GM12892 (cell line): ENCODE measurements around the gene PHACTR2.

Experiments used
- POLR2A ChIP-seq: IDR thresholded peaks from 2 replicates; pipeline ENCODE4 v1.6.1; 2011; ENCODE audit warnings: low read depth, low read length, control low read depth
- POLR2AphosphoS5 ChIP-seq: IDR thresholded peaks from 2 replicates; pipeline ENCODE4 v1.6.1; 2011; ENCODE audit warnings: low read depth, low read length, control low read depth

- TF ChIP-seq POLR2AphosphoS5, result no peak
- TF ChIP-seq POLR2A, result no peak
Measured at GRCh38 chr6:143675382-143675900, 2.3 kb upstream of the PHACTR2 start.
